CD4-positive, alpha-beta memory T cell (primary cell): ENCODE results near the gene TRUB1. TPM values are rescaled to one million over a fixed set of nuclear protein-coding genes. Genes with fewer than 3 reads are reported as not detected.

ENCODE experiments used
- CTCF ChIA-PET: fragments of 350-600 bp; sonication (Branson Sonifier 250); formaldehyde crosslinking; loops from one replicate; lab custom pipeline; 2021; ENCODE audit warnings: inconsistent platforms; ENCODE audit not compliant: partially characterized antibody; lab: Charles Lee
- POLR2A ChIA-PET: fragments of 350-600 bp; sonication (Branson Sonifier 250); formaldehyde crosslinking; loops from one replicate; lab custom pipeline; 2021; ENCODE audit not compliant: partially characterized antibody; lab: Charles Lee
- DNase-seq, 5 donors: peaks; one replicate each; pipeline versions ENCODE4 v3.0.0 to v3.0.0-alpha.2; 2020 to 2022; ENCODE audit warnings: mixed read lengths in 1 of 5
- H3K27ac ChIP-seq: one replicate; pipeline ENCODE4 v1.7.0; 2013; ENCODE audit warnings: low read depth, low read length
- H3K27me3 ChIP-seq: 2 replicates; pipeline ENCODE4 v1.7.0; 2013; ENCODE audit warnings: mild to moderate bottlenecking, low read length, moderate library complexity; ENCODE audit not compliant: insufficient read depth
- H3K36me3 ChIP-seq: 2 replicates; pipeline ENCODE4 v1.7.0; 2013; ENCODE audit warnings: mild to moderate bottlenecking, low read length, moderate library complexity; ENCODE audit not compliant: insufficient read depth
- H3K4me1 ChIP-seq: 2 replicates; pipeline ENCODE4 v1.7.0; 2013; ENCODE audit warnings: mild to moderate bottlenecking, low read length, moderate library complexity; ENCODE audit not compliant: insufficient read depth
- H3K4me3 ChIP-seq, 2 donors: one replicate each; pipeline ENCODE4 v1.7.0; 2013; ENCODE audit warnings: low read length in 2 of 2, mild to moderate bottlenecking in 1 of 2
- H3K9me3 ChIP-seq, 2 donors: one replicate each; pipeline ENCODE4 v1.7.0; 2013; ENCODE audit warnings: low read length in 2 of 2, control low read depth in 1 of 2; ENCODE audit not compliant: control insufficient read depth in 1 of 2
- H3K27ac Mint-ChIP-seq, 7 donors: one replicate each; pipeline ENCODE4 v1.8.0; 2020 to 2021; ENCODE audit warnings: mixed read lengths in 7 of 7, mild to moderate bottlenecking in 6 of 7, inconsistent platforms in 3 of 7, moderate library complexity in 3 of 7
- H3K27me3 Mint-ChIP-seq, 2 donors: one replicate each; pipeline ENCODE4 v1.8.0; 2020 to 2021; ENCODE audit warnings: mixed read lengths in 2 of 2
- H3K36me3 Mint-ChIP-seq, 2 donors: one replicate each; pipeline ENCODE4 v1.8.0; 2020 to 2021; ENCODE audit warnings: mixed read lengths in 2 of 2, inconsistent platforms in 1 of 2, mild to moderate bottlenecking in 1 of 2
- H3K4me1 Mint-ChIP-seq, 4 donors: one replicate each; pipeline ENCODE4 v1.8.0; 2020 to 2021; ENCODE audit warnings: mixed read lengths in 4 of 4, mild to moderate bottlenecking in 1 of 4
- H3K4me3 Mint-ChIP-seq, 8 donors: one replicate each; pipeline ENCODE4 v1.8.0; 2020 to 2021; ENCODE audit warnings: mixed read lengths in 8 of 8, mild to moderate bottlenecking in 7 of 8, moderate library complexity in 6 of 8, inconsistent platforms in 3 of 8
- H3K9me3 Mint-ChIP-seq, 8 donors: one replicate each; pipeline ENCODE4 v1.8.0; 2020 to 2021; ENCODE audit warnings: mixed read lengths in 8 of 8, mild to moderate bottlenecking in 5 of 8, inconsistent platforms in 3 of 8, moderate library complexity in 1 of 8
- intact Hi-C: fragments of 100-400 bp; cut with micrococcal nuclease; formaldehyde crosslinking; loops from one replicate; pipeline ENCODE4 v1.15.1; 2023
- polyA plus RNA-seq, 2 donors: library from polyadenylated mRNA; unstranded; fragments of 300-500 nt; fragmentation: Illumina TruSeq; gene quantifications; one replicate each; pipeline ENCODE4 v1.2.3, GENCODE V29; 2021
- total RNA-seq, 2 experiments: library from RNA; stranded (reverse); gene quantifications; one replicate each; pipeline ENCODE4 v1.2.3, GENCODE V29; 2021

TRUB1 gene
- total and polyA plus RNA-seq, 4 experiments from 2014 or later: 9.8 to 14.5 (median 11.0) TPM

- no peaks in the 10 kb centered on the region for H3K27me3 Mint-ChIP-seq
- Histone ChIP-seq H3K9me3 (no peaks in the 10 kb centered on the region), H3K4me3 (no peak overlapping the region), H3K27me3 (no peaks in the 10 kb centered on the region), H3K4me1 (no peaks in the 10 kb centered on the region), H3K27ac (no peak overlapping the region), H3K36me3 (no peaks in the 10 kb centered on the region)
- H3K36me3 Mint-ChIP-seq: peaks cover 21 to 38% of the 10 kb centered on the region in 2 donors
- no peak overlapping the region for H3K27ac Mint-ChIP-seq
- no peak overlapping the region for H3K4me3 Mint-ChIP-seq
- POLR2A ChIA-PET: no interaction called here
- intact Hi-C loops: no loop called here
- CTCF ChIA-PET: no interaction called here
- peaks cover 4 to 10% (median 6%) of the 10 kb centered on the region in 4 donors for H3K4me1 Mint-ChIP-seq
- no peak for DNase-seq
- no peaks in the 10 kb centered on the region for H3K9me3 Mint-ChIP-seq
Measured at GRCh38 chr10:114973306-114973705, 35.3 kb downstream of the TRUB1 start.

- no peaks in the 10 kb centered on the region for H3K9me3 ChIP-seq
- H3K27ac ChIP-seq: no peak overlapping the region
- H3K27me3 Mint-ChIP-seq: no peaks in the 10 kb centered on the region
- H3K4me1 Mint-ChIP-seq: peaks cover 2 to 8% (median 4%) of the 10 kb centered on the region in 4 donors
- no peak overlapping the region for H3K4me3 ChIP-seq
- DNase-seq: no peak
- no peaks in the 10 kb centered on the region for H3K36me3 ChIP-seq
- no peak overlapping the region for H3K27ac Mint-ChIP-seq
- CTCF ChIA-PET: no interaction called here
- POLR2A ChIA-PET: no interaction called here
- H3K27me3 ChIP-seq: no peaks in the 10 kb centered on the region
- H3K4me1 ChIP-seq: no peaks in the 10 kb centered on the region
- peaks cover 17 to 42% of the 10 kb centered on the region in 2 donors for H3K36me3 Mint-ChIP-seq
- no peaks in the 10 kb centered on the region for H3K9me3 Mint-ChIP-seq
- intact Hi-C loops: no loop called here
- H3K4me3 Mint-ChIP-seq: no peak overlapping the region
Measured at GRCh38 chr10:114973997-114974396, 36.0 kb downstream of the TRUB1 start.

- ChIA-PET POLR2A (no interaction called here), CTCF (no interaction called here)
- Mint-ChIP-seq H3K27me3 (no peaks in the 10 kb centered on the region), H3K9me3 (no peaks in the 10 kb centered on the region), H3K27ac (no peak overlapping the region), H3K36me3 (peaks cover 18 to 42% of the 10 kb centered on the region in 2 donors), H3K4me1 (peaks cover 2 to 8% (median 4%) of the 10 kb centered on the region in 4 donors), H3K4me3 (no peak overlapping the region)
- Histone ChIP-seq H3K27ac (no peak overlapping the region), H3K27me3 (no peaks in the 10 kb centered on the region), H3K4me3 (no peak overlapping the region), H3K9me3 (no peaks in the 10 kb centered on the region), H3K36me3 (no peaks in the 10 kb centered on the region), H3K4me1 (no peaks in the 10 kb centered on the region)
- intact Hi-C loops: no loop called here
- DNase-seq: no peak
Measured at GRCh38 chr10:114974625-114975024, 36.6 kb downstream of the TRUB1 start.

GRCh38 chr10:114975091-114975490, 37.1 kb downstream of the TRUB1 start:
- H3K27ac Mint-ChIP-seq: no peak overlapping the region
- POLR2A ChIA-PET: no interaction called here

DNA sequence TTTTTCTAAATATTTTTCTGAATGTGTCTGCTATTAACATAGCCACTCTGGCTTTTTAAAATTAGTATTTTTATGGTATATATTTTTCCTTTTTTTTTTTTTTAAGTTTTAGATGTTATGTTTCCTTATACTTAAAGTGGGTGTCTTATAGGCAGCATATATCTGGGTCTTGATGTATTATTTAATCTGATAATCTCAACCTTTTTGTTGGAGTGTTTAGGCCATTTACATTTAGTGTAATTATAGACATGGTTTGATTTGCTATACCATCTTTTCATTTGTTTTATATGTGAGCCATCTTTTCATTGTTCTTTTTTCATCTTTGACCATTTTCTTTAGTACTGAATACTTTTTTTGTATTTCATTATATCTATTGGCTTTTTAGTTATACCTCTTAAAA, 45.0 kb downstream of the TRUB1 start:
- intact Hi-C loops: no loop called here

More at GRCh38 chr10:114975091-114975490, 37.1 kb downstream of the TRUB1 start:
- no peak overlapping the region for H3K4me3 ChIP-seq
- no peak for DNase-seq
- H3K4me1 ChIP-seq: no peaks in the 10 kb centered on the region
- no peaks in the 10 kb centered on the region for H3K27me3 ChIP-seq
- H3K27ac ChIP-seq: no peak overlapping the region
- intact Hi-C loops: no loop called here
- Mint-ChIP-seq H3K27me3 (no peaks in the 10 kb centered on the region), H3K4me1 (peaks cover 2 to 5% (median 4%) of the 10 kb centered on the region in 4 donors), H3K9me3 (no peaks in the 10 kb centered on the region), H3K36me3 (peaks cover 23 to 45% of the 10 kb centered on the region in 2 donors), H3K4me3 (no peak overlapping the region)
- no peaks in the 10 kb centered on the region for H3K36me3 ChIP-seq
- CTCF ChIA-PET: no interaction called here
- H3K9me3 ChIP-seq: no peaks in the 10 kb centered on the region

DNA sequence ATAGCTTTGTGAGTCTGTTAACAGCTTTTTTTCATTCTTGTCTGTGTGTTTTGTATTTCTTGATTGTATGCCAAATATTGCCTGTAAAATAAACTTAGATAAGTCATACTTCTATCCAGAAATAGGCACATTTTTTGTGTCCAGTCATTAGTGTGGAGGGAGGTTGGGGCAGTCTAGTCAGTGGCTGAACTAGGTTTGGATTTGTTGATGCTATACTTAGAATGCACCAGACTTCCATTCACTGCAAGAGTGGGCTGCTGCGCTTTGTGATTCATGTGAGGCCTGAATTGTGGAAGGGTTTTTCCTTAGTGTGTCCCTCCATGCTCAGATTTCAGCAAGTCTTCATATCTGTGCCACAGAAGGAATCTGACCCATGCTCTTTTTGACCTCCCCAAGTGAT, 50.0 kb downstream of the TRUB1 start:
- Histone ChIP-seq H3K27me3 (no peaks in the 10 kb centered on the region), H3K4me3 (no peak overlapping the region), H3K27ac (no peak overlapping the region), H3K36me3 (no peaks in the 10 kb centered on the region), H3K4me1 (no peaks in the 10 kb centered on the region), H3K9me3 (no peaks in the 10 kb centered on the region)
- POLR2A ChIA-PET: no interaction called here
- intact Hi-C loops: no loop called here
- Mint-ChIP-seq H3K27ac (no peak overlapping the region), H3K9me3 (peaks cover 0 to 22% (median 16%) of the 10 kb centered on the region in 8 donors), H3K36me3 (peaks cover 37 to 74% of the 10 kb centered on the region in 2 donors), H3K4me1 (peaks cover 0 to 3% (median 0%) of the 10 kb centered on the region in 4 donors), H3K4me3 (no peak overlapping the region), H3K27me3 (no peaks in the 10 kb centered on the region)
- CTCF ChIA-PET: no interaction called here
- no peak for DNase-seq

More for the DNA sequence above, 45.0 kb downstream of the TRUB1 start:
- ChIA-PET POLR2A (no interaction called here), CTCF (no interaction called here)
- no peak for DNase-seq
- Histone ChIP-seq H3K27me3 (no peaks in the 10 kb centered on the region), H3K4me3 (no peak overlapping the region), H3K4me1 (no peaks in the 10 kb centered on the region), H3K9me3 (no peaks in the 10 kb centered on the region), H3K27ac (no peak overlapping the region), H3K36me3 (no peaks in the 10 kb centered on the region)
- H3K4me1 Mint-ChIP-seq: peaks cover 0 to 7% (median 0%) of the 10 kb centered on the region in 4 donors
- H3K4me3 Mint-ChIP-seq: no peak overlapping the region
- peaks cover 3 to 38% (median 24%) of the 10 kb centered on the region in 8 donors for H3K9me3 Mint-ChIP-seq
- no peak overlapping the region for H3K27ac Mint-ChIP-seq
- no peaks in the 10 kb centered on the region for H3K27me3 Mint-ChIP-seq
- H3K36me3 Mint-ChIP-seq: peaks cover 61 to 72% of the 10 kb centered on the region in 2 donors

DNA sequence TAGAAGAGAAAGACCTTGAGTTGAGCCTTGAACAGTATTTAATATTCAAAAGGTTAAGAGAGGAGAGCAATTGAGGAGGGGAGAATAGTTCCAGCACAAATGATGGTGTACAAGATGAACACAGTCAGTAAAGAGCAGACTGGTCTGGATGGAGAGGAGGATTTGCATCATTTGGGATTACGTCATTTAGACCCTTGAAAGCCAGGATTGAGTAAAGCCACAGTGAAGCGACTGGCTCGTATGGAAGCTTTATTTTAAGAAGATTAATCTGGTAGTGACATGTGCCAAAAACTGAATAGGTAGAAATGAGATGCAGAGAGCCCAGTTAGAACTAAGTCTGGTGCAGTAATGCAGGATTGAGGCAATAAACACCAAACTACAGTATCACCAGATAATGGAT, 52.6 kb downstream of the TRUB1 start:
- ChIA-PET POLR2A (no interaction called here), CTCF (no interaction called here)
- H3K9me3 Mint-ChIP-seq: peaks cover 0 to 5% (median under 1%) of the 10 kb centered on the region in 8 donors
- intact Hi-C loops: no loop called here
- peaks cover 0 to 2% (median 0%) of the 10 kb centered on the region in 4 donors for H3K4me1 Mint-ChIP-seq
- Histone ChIP-seq H3K27ac (no peak overlapping the region), H3K9me3 (no peaks in the 10 kb centered on the region), H3K4me1 (no peaks in the 10 kb centered on the region), H3K27me3 (no peaks in the 10 kb centered on the region), H3K36me3 (no peaks in the 10 kb centered on the region), H3K4me3 (no peak overlapping the region)
- peaks cover 17 to 50% of the 10 kb centered on the region in 2 donors for H3K36me3 Mint-ChIP-seq
- no peak overlapping the region for H3K4me3 Mint-ChIP-seq
- DNase-seq: no peak
- no peak overlapping the region for H3K27ac Mint-ChIP-seq
- no peaks in the 10 kb centered on the region for H3K27me3 Mint-ChIP-seq
